Measurements from ENCODE around the gene BHMT2. TPM values are rescaled to one million over a fixed set of nuclear protein-coding genes. Genes with fewer than 3 reads are reported as not detected.

BHMT2 gene
- total RNA-seq, 1 experiment from 2014 or later = not detected

DNA sequence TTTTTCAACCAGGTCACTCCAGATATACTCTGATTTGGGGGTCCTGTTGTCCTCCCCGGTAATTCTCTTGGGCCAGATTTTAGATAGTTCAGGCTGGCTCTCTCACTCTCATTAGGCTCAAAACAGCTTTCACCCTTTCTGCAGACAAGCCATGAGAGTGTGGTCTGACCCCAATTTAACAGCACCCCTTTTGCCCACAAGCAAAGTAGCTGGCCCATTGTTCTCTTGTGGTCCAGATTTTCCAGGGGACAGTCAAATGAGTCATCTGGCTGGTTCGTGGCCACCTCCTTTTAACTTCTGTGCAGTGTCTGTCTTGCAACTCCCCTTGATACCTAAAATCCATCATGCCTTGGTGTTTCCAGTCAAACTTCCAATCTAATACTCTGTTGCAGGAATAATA is 16.5 kb downstream of the BHMT2 start:
- Histone ChIP-seq H3K4me2 (ENCODE audit: insufficient read depth, insufficient read length, low read length) (no peak overlapping the region), H2BK20ac (ENCODE audit: low read depth, low read length, poor library complexity, severe bottlenecking) (no peak overlapping the region), H2BK5ac (ENCODE audit: insufficient read length, low read length) (no peak overlapping the region), H2BK15ac (ENCODE audit: low read depth, low read length) (no peak overlapping the region), H3K27ac (ENCODE audit: insufficient read length, low read depth, low read length) (no peak overlapping the region), H3K56ac (ENCODE audit: insufficient read length, low read depth, low read length) (no peak overlapping the region), H3K23ac (ENCODE audit: insufficient read length, low read depth, low read length) (no peak overlapping the region), H4K8ac (replicated peaks; ENCODE audit: insufficient read length, low read depth, low read length) (no peak overlapping the region), H3K9ac (ENCODE audit: extremely low read depth, insufficient read length, low read length) (no peak overlapping the region), H4K5ac (ENCODE audit: insufficient read length, low read depth, low read length) (no peak overlapping the region), H2BK120ac (ENCODE audit: low read depth, low read length, poor library complexity, severe bottlenecking) (no peak overlapping the region), H3K27me3 (ENCODE audit: insufficient read depth, low read length) (no peaks in the 10 kb centered on the region), H3K4ac (ENCODE audit: low read depth, low read length) (no peak overlapping the region), H2AK5ac (ENCODE audit: insufficient read length, low read length) (no peak overlapping the region), H3K9me3 (ENCODE audit: control insufficient read depth, low read depth, low read length) (no peaks in the 10 kb centered on the region), H3K79me2 (ENCODE audit: insufficient read depth, low read length) (no peaks in the 10 kb centered on the region), H3K23me2 (ENCODE audit: insufficient read length, low read depth, low read length, poor library complexity, severe bottlenecking) (no peaks in the 10 kb centered on the region), H3K18ac (ENCODE audit: insufficient read length, low read depth, low read length) (no peak overlapping the region), H2BK12ac (ENCODE audit: insufficient read length, low read depth, low read length) (no peak overlapping the region), H4K20me1 (ENCODE audit: control insufficient read depth, insufficient read depth, insufficient read length) (no peaks in the 10 kb centered on the region), H3K79me1 (ENCODE audit: insufficient read depth, low read depth, low read length, poor library complexity, severe bottlenecking) (no peaks in the 10 kb centered on the region), H4K91ac (ENCODE audit: insufficient read length, low read depth, low read length) (no peak overlapping the region), H3K14ac (ENCODE audit: insufficient read depth, low read length) (no peak overlapping the region), H2AFZ (ENCODE audit: low read length) (no peak overlapping the region), H3T11ph (ENCODE audit: low read length) (no peak overlapping the region), H3K4me1 (ENCODE audit: insufficient read depth, low read length) (no peaks in the 10 kb centered on the region)
- Mint-ChIP-seq H3K36me3 (ENCODE audit: insufficient read depth in 1 of 3, low read depth in 3 of 3) (no peaks in the 10 kb centered on the region), H3K27ac (no peak overlapping the region), H3K27me3 (ENCODE audit: low read depth) (no peaks in the 10 kb centered on the region), H3K4me3 (no peak overlapping the region), H3K4me1 (peaks cover 5% of the 10 kb centered on the region in 2 experiments; a peak in 3 of 4 replicates), H3K9me3 (no peaks in the 10 kb centered on the region)
- TF ChIP-seq CTCF (conservative IDR thresholded peaks at IDR 0.05) = no peak
- DNase-seq = no peak
- no CpG with 5 or more reads among the region's 2 CpGs for WGBS (ENCODE audit: extremely low coverage, insufficient read length, low lambda C conversion rate)

Data from H9 (cell line).